ENCODE data around the gene POU2F1.

Gene POU2F1

DNA sequence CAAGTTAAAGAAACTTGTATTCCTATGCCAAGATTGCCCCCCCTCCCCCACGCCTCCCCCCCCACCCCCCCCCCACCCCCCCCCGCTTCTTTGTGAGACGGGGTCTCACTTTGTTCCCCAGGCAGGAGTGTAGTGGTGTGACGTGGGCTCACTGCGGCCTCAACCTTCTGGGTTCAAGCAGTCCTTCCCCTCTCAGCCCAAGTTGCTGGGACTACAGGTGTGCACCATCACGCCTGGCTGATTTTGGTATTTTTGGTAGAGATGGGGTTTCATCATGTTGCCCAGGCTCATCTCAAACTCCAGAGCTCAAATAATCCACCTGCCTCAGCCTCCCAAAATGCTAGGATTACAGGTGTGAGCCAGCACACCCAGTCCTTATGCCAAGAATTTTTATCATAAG, 136.6 kb downstream of the POU2F1 start:
- Histone ChIP-seq H3K4me3 (ENCODE audit: low read depth in 1 of 2, low read length in 1 of 2) (no peak overlapping the region), H3K36me3 (no peaks in the 10 kb centered on the region), H3K9me3 (no peaks in the 10 kb centered on the region), H3K4me1 (ENCODE audit: control insufficient read depth in 1 of 2, insufficient read depth in 1 of 2, low read depth in 1 of 2, low read length in 1 of 2) (no peaks in the 10 kb centered on the region), H3K27me3 (no peaks in the 10 kb centered on the region), H3K27ac (no peak overlapping the region)
- TF ChIP-seq, protein P1, sequence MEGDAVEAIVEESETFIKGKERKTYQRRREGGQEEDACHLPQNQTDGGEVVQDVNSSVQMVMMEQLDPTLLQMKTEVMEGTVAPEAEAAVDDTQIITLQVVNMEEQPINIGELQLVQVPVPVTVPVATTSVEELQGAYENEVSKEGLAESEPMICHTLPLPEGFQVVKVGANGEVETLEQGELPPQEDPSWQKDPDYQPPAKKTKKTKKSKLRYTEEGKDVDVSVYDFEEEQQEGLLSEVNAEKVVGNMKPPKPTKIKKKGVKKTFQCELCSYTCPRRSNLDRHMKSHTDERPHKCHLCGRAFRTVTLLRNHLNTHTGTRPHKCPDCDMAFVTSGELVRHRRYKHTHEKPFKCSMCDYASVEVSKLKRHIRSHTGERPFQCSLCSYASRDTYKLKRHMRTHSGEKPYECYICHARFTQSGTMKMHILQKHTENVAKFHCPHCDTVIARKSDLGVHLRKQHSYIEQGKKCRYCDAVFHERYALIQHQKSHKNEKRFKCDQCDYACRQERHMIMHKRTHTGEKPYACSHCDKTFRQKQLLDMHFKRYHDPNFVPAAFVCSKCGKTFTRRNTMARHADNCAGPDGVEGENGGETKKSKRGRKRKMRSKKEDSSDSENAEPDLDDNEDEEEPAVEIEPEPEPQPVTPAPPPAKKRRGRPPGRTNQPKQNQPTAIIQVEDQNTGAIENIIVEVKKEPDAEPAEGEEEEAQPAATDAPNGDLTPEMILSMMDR (IDR thresholded peaks at IDR 0.05) = no peak

- H3K4me3 ChIP-seq (ENCODE audit: low read depth in 1 of 2, low read length in 1 of 2) = no peak overlapping the region
- H3K27ac ChIP-seq = no peak overlapping the region
- no peaks in the 10 kb centered on the region for H3K9me3 ChIP-seq
- no peaks in the 10 kb centered on the region for H3K36me3 ChIP-seq
- no peaks in the 10 kb centered on the region for H3K4me1 ChIP-seq (ENCODE audit: control insufficient read depth in 1 of 2, insufficient read depth in 1 of 2, low read depth in 1 of 2, low read length in 1 of 2)
- H3K27me3 ChIP-seq = no peaks in the 10 kb centered on the region
- TF ChIP-seq, protein P1 (IDR thresholded peaks at IDR 0.05) = no peak
Measured at GRCh38 chr1:167359295-167359694, 138.6 kb downstream of the POU2F1 start.

DNA sequence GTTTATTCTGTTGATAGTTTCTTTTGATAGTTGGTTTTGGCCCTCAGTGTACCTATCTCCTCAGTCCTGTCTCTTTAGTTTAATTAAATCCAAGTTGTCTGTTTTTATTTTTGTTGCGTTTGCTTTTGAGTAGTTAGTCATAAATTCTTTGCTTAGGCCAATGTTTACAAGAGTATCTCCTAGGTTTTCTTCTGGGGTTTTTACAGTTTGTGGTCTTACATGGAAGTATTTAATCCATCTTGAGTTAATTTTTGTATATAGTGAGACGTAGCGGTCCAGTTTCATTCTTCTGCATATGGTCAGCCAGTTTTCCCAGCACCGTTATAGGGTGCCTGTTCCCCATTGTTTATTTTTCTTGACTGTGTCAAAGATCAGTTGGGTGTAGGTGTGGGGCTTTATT, 139.4 kb downstream of the POU2F1 start:
- H3K9me3 ChIP-seq = no peaks in the 10 kb centered on the region
- H3K27ac ChIP-seq = no peak overlapping the region
- TF ChIP-seq, protein P1 (IDR thresholded peaks at IDR 0.05) = no peak
- H3K4me1 ChIP-seq (ENCODE audit: control insufficient read depth in 1 of 2, insufficient read depth in 1 of 2, low read depth in 1 of 2, low read length in 1 of 2) = no peaks in the 10 kb centered on the region
- H3K27me3 ChIP-seq = no peaks in the 10 kb centered on the region
- no peaks in the 10 kb centered on the region for H3K36me3 ChIP-seq
- H3K4me3 ChIP-seq (ENCODE audit: low read depth in 1 of 2, low read length in 1 of 2) = no peak overlapping the region

- H3K36me3 ChIP-seq = peaks cover 19% of the 10 kb centered on the region
- H3K4me3 ChIP-seq (ENCODE audit: low read depth in 1 of 2, low read length in 1 of 2) = no peak overlapping the region
- TF ChIP-seq, protein P1 (IDR thresholded peaks at IDR 0.05) = no peak
- no peaks in the 10 kb centered on the region for H3K27me3 ChIP-seq
- no peaks in the 10 kb centered on the region for H3K9me3 ChIP-seq
- H3K27ac ChIP-seq = no peak overlapping the region
- H3K4me1 ChIP-seq (ENCODE audit: control insufficient read depth in 1 of 2, insufficient read depth in 1 of 2, low read depth in 1 of 2, low read length in 1 of 2) = no peaks in the 10 kb centered on the region
Measured at GRCh38 chr1:167362638-167363037, 142.0 kb downstream of the POU2F1 start.

DNA sequence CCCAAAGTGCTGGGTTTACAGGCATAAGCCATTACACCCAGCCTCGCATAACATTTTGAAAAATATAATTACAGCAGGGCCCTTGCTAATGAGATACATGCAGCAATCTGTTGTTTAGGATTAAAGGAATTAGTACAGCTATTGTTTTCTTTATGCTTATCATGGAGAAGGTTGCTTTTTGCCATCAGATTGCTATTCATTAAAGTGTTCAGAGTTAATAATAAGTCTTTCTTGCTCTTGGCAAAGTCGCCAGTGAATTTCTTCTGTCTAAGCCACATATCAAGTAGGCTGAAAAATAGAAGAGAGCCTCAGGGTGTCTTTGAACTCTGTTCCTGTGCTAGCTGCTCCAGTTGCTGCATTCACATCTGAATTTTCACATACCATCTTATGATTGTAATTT, 144.1 kb downstream of the POU2F1 start:
- no peaks in the 10 kb centered on the region for H3K9me3 ChIP-seq
- no peak overlapping the region for H3K27ac ChIP-seq
- TF ChIP-seq, protein P1 (IDR thresholded peaks at IDR 0.05) = no peak
- H3K4me1 ChIP-seq (ENCODE audit: control insufficient read depth in 1 of 2, insufficient read depth in 1 of 2, low read depth in 1 of 2, low read length in 1 of 2) = no peaks in the 10 kb centered on the region
- peaks cover 19% of the 10 kb centered on the region for H3K36me3 ChIP-seq
- H3K4me3 ChIP-seq (ENCODE audit: low read depth in 1 of 2, low read length in 1 of 2) = no peak overlapping the region
- H3K27me3 ChIP-seq = no peaks in the 10 kb centered on the region

DNA sequence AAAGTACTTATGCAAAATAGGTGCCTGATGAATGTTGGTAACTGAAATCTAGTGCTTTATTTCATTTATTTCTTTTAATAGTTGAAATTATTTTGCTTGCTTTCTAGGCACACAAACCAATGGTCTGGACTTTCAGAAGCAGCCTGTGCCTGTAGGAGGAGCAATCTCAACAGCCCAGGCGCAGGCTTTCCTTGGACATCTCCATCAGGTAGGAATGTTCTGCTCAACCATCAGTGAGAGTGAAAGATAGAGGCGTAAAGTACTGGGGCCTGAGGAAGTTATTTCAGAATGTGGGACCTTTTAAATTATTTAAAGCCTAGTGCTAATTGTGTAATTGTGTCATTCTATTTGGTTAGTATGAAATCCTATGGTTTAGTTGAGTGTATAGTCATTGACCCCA, 144.7 kb downstream of the POU2F1 start:
- Histone ChIP-seq H3K4me1 (ENCODE audit: control insufficient read depth in 1 of 2, insufficient read depth in 1 of 2, low read depth in 1 of 2, low read length in 1 of 2) (no peaks in the 10 kb centered on the region), H3K36me3 (peaks cover 19% of the 10 kb centered on the region), H3K4me3 (ENCODE audit: low read depth in 1 of 2, low read length in 1 of 2) (no peak overlapping the region), H3K27ac (no peak overlapping the region), H3K27me3 (no peaks in the 10 kb centered on the region), H3K9me3 (no peaks in the 10 kb centered on the region)
- TF ChIP-seq, protein P1 (IDR thresholded peaks at IDR 0.05) = no peak

Data from neutrophil (primary cell).